DMS53 treated with DMSO at 0.1 percent for 48 hours (cell line): ENCODE data around the gene RBPMS2.
"Not testable (repeated sequence)": the region's sequence is repeated elsewhere in the genome, so short reads cannot be mapped to it uniquely, and the experiment has no call there.

ENCODE experiments used
- DNase-seq: peaks from one replicate; lab custom pipeline; 2025; ENCODE audit not compliant: unreplicated experiment; lab: John Stamatoyannopoulos, UW

RBPMS2 gene

DNA sequence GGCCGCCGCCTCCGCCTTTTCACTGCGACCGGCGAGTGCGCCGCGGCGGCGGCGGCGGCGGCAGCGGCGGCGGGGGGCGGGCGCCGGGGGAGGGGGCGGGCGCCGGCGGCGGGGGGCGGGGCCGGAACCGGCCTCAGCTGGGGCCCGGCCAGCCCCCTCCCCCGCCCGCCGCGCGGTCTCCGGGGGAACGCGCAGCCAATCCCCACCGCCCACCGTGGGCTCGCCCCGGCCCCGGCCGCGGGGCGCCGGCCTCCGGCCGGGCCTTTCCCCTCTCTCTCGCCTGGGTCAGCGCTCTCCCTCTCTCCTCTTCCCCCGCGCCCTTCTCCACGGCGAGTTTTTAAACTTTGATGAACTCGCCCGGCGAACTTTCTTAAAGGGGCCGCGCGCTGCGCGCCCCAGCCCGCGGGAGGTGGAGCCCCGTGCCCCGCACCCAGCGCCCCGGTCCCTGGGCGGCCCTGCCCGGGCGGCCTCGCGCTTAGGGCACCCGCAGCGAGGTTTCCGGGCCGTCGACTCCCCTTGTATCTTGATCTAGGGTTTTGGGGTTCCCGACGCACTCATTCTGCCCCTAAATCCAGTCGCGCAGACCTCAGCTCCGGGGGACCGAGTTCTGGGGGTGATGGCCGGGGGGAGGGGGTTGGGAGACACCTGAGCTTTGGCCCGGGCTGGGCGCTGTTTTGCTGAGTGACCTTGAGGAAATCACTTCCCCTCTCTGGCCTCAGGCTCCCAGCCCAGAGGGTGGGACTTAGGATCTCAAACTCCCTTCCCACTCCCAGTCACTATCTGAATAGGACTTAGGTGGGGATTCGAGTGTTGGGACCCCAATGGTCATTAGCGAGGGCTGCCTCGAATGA lies at the start of gene RBPMS2:
RBPMS2 (minus strand) TSS at position 39 of the 851 bp plus-strand sequence. CDS start 270 bp downstream, outside the sequence.
- no peak for DNase-seq

DNA sequence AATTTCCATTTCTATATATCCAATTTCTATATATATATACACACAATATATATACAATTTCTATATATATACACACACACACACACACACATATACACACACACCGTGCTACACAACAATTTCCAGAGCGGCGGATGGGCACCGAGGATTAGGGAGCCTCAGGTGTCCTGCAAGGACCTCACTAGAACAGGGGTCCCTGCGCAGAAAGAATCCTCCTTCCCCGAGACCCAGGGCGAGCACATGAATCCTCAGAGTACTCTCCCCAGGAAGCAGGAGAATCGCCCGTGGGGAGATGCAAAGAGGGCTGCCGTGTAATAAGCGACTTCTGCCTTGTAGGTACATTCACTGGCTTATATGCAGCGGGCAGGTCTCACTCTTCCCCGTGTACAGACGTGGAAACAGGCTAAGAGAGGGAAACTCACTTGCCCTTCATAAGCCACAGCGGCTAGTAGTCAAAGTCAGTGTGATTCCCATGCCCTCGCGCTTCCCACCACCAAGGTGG lies 49.6 kb upstream of the RBPMS2 start:
- DNase-seq: no peak

DNA sequence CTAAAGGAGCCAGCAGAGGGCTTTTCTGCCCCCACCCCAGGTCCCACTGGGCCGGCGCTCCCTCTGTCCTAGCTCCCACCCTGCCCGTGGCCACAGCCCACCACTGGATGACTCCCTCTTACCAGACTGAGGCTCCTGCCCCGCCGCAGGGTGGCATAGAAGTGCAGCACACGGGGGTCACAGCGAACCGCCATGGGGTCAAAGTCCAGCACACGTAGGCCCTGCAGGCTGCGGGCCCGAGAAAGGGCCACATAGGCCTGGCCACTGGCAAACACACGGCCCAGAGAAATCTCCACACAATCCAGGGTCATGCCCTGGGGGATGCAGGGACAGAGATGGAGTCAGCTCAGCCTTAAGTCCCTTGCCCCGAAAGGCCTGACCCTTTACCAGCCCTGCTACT lies 41.1 kb upstream of the RBPMS2 start:
- no peak for DNase-seq

DNA sequence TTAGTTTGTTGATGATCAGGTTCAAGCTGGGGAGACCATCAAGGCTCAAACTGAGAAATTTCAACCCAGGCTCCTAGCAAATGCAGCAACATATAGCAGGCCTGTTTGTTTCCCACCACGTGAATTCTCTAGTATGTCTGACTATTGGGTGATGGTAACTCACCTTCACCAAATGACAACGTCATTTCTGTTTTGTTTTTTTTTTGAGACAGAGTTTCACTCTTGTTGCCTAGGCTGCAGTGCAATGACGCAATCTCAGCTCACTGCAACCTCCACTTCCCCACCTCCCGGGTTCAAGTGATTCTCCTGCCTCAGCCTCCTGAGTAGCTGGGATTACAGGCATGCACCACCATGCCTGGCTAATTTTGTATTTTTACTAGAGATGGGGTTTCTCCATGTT lies 39.6 kb upstream of the RBPMS2 start:
- DNase-seq: not testable (repeated sequence)

DNA sequence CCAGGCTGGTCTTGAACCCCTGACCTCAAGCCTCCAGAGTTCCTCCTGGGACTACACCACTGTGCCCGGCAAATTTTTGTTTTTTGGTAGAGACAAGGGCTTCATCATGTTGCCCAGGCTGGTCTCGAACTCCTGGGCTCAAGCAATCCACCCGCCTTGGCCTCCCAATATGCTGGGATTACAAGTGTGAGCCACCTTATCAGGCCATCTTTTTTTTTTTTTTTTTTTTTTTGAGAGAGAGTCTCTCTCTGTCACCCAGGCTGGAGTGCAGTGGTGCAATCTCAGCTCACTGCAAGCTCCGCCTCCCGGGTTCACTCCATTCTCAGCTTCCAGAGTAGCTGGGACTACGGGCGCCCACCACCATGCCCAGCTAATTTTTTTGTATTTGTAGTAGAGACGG lies 38.9 kb upstream of the RBPMS2 start:
- not testable (repeated sequence) for DNase-seq

DNA sequence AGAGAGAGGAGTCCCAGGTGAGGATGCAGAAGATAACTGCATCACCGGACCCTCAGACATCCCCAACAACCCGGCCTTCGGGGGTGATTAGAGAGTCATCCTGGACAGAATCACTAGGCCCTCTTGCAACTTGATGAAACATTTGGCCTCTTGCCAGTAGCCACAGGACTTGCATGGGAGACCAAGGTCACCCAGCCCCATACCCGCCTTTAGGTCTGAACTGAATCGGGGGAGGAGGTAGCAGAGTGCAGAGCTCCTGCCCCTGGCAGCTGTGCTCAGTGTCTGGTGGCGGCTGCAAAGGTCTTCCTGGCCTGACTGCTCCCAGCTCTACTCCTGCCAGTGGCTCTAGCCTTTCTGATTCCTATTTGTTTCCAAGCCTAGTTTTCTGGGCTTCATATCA lies 37.7 kb upstream of the RBPMS2 start:
- DNase-seq: no peak

DNA sequence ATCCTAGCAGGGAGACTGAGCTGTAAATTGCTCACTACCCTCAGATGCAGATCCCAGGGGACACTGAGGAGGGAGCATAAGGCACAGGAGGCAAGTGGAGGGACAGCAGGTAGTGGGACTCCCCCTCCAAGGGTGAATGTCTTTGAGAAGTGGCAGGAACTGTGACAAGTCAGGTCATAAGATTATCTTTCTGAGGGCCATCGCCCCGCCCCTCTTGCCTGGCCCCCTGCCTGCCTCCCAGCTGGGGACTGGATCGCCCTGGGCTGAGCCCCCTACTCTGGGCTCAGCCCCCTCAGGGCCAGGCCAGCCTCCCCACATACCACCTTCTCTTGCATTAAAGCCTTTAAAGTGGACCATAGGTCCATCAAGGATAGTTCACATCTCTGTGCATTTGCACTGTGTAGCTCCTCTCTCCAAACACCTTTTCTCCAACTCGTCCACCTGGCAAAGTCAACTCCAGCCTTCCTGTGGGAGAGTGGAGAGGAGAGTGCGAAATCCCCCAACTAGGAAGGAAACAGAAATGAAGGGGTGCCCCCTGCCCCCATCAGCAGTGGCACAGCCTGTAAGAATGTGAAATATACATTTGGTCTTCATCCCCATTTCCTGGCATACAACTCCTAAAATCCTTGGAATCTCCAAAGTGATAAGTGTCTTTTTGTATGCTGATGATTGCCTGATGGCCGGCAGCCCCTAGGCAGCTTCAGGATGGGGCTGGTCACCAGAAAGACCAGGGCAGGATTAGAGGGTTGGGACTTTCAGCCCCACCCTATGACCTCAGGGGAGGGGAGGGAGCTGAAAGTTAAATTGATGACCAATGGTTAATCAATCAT lies 35.3 kb upstream of the RBPMS2 start:
- no peak for DNase-seq

DNA sequence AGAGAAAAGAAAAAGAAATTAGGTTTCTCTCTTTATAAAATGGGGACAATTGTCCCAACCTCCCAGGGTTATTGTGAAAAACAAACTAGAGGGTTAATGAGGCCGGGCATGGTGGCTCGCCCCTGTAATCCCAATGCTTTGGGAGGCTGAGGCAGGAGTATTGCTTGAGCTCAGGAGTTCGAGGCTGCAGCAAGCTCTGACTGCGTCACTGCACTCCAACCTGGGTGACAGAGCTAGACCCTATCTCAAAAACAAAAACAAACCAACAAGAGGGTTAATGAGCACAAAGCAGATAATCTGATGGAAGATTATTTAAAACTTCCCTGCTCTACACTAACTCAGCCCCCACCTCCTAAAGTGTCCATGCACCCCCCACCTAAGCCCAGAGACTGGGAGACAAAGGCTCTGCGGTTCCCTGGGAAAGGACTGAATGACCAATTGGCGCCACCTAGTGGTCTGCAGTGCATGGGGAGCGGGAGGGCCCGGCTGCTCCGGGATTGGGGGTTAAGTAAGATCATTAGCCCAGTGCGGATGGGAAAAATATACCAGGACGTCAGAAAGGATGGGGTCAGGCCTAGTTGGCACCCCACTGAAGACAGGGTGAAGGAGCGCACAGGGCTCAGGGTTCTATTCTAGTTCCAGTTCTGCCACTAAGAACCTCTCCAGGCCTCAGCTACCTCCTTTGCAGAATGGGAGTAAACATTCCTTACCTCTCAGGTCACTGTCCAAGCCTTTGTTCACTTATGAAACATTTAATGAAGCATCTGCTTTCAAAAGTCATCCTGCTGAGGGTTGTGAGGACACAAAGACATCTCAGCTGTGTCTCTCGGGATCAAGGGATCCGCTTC lies 34.5 kb upstream of the RBPMS2 start:
- peak; percentile 53 for DNase-seq

DNA sequence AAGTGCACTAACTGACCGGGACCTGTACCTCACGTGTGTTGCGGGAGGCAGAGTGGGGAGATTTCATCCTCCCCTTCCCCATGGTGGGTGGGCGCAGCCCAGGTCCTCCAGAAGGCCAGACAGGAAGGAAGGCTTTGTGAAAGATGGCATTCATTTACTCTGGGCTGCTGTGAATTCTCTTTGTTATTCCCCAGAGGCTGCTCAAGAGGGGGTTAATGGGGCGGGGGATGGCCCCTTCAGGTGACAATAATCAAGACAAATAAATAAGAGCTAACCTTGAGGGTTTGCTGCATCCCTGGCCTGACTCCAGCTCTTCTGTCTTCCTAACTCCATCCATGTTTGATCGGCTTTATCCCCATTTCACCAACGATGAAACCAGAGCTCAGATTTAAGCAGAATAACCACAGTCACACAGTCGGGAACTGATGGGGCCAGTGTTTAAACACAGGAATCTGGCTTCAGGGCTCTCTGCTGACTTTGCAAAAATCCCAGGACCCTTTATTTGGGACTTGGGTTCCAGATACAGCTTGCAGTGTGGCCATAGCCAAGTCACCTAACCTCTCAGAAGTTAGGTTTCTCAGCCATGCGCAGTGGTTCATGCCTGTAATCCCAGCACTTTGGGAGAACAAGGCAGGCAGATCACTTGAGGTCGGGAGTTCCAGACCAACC lies 33.5 kb upstream of the RBPMS2 start:
- DNase-seq: no peak

DNA sequence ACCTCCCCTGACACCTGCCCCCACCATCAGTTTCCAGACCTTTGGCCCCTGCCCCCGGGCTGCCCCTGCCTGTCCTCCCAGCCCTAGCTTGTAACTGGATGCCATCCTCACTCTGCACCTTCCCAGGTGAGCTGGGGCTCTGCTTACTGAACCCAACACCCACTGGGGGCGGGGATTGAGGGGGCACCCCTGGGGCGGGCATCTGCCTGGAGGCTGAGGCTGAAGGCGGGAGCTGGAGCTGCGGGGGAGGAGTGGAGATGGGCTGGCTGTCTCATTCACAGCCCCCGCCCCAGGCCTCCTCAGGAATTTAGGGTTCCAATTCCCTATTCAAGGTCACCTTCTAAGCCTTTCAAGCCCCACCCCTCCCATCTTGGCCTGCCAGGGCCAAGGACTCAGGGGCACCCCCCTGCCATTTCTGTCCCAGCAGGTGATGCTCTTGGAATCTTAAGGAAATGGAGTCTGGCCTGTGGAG lies 32.4 kb upstream of the RBPMS2 start:
- DNase-seq: no peak

DNA sequence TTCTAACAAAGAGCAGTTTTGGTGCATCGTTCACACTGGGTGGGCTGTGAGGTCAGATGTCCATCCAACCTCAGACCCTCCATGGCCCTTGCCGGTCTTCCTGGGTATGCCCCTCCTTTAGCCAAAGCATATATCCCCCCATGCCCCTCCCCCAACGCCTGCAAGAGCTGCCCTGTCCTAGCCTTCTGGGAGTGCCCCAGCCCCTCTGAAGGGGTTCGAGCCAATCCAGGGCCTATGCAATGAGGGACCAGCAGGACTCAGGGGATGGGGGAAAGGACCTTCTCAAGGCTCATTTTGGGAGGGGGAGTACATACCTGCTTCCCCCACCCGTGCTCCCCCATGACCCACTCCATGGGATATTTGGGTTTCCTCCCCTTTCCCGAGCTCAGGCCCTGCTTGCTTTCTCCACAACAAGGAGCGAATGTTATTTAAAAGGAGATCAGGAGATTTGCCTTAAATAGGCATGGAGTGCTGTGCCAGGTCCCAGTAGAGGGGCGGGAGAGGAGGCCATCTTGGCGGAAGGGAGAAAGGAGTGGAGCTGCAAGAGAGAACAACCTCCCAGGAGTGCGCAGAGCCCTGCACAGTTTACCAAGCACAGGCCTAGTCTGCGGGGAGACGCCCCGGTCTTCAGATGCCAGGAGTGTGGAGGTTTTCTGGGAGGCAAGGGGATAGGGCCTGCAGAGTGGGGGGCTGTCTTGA lies 31.8 kb upstream of the RBPMS2 start:
- DNase-seq: no peak

DNA sequence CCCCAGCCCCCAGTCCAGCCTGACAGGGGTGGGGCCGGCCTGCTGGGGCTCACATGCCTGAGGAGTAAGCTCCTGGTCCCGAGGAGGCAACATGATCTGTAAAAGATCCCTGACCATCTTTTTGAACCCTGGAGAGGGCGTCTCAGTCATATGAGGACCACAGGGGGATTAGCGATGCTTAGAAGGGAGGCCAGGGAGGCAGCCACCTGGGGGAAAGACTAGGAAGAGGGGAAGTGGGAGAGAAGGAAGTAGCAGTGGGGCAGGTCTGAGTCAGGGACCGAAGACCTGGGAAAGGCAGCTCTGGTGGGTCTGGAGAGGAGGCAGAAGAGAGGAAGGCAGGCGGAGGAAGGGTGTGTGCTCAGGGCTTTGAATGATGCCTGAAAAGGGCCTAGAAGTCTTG lies 31.1 kb upstream of the RBPMS2 start:
- no peak for DNase-seq

DNA sequence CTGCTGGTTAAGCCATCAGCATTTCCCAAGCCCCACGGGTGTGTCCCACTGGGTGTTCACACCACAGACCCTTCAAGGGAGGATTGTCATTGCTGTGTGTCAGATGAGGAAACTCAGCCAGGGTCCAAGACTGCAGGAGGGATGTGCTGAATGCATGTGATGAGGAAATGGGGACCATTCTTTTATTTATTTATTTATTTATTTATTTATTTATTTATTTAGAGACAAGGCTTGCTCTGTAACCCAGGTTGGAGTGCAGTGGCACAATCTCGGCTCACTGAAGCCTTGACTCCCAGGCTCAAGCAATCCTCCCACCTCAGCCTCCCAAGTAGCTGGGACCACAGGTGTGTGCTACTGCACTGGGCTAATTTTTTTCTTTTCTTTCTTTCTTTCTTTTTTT lies 29.2 kb upstream of the RBPMS2 start:
- no peak for DNase-seq

DNA sequence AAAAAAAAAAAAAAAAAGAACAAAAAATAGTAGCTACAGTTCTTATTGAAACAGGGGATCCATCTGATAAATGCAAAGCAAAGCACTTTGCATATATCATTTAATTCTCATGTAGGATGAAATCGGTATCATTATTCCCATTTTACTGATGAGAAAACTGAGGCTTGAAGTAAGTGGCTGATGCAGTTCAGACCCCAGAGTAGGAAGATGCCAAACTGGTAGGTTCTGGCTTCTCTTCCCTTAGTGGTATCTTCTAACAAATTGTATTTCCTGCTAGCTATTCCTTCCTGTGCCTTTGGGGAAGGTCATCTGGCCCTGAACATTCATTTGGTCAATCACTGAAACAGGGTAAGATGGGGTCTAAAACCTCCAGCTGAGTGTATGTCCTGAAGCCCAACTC lies 28.1 kb upstream of the RBPMS2 start:
- no peak for DNase-seq

DNA sequence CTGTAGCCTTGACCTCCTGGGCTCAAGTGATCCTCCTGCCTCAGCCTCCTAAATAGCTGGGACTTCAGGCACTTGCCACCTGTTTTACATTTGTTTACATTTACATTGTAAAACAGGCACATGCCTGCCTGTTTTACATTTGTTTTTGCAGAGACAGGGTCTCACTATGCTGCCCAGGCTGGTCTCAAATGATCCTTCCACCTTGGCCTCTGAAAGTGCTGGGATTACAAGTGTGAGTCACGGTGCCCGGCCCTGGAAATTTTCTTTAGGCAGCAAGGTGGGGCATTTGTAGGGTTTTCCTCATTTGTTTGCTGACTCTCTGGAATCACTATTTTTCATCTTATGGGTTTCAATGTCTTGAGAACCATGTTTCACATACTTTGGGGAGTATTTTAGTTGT lies 25.1 kb upstream of the RBPMS2 start:
- no peak for DNase-seq

DNA sequence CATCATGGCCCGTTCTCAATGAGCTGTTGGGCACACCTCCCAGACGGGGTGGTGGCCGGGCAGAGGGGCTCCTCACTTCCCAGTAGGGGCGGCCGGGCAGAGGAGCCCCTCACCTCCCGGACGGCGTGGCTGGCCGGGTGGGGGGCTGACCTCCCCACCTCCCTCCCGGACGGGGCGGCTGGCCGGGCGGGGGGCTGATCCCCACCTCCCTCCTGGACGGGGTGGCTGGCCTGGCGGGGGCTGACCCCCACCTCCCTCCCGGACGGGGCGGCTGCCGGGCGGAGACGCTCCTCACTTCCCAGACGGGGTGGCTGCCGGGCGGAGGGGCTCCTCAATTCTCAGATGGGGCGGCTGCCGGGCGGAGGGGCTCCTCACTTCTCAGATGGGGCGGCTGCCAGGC lies 23.5 kb upstream of the RBPMS2 start:
- not testable (repeated sequence) for DNase-seq

DNA sequence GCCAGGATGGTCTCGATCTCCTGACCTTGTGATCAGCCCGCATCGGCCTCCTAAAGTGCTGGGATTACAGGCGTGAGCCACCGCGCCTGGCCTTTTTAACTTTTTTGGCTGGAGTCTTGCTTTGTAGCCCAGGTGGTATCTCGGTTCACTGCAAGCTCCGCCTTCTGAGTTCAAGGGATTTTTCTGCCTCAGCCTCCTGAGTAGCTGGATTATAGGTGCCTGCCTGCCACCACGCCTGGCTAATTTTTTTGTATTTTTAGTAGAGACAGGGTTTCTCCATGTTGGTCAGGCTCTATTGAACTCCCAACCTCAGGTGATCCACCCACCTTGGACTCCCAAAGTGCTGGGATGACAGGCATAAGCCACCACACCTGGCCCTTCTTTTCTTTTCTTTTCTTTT lies 20.5 kb upstream of the RBPMS2 start:
- DNase-seq: not testable (repeated sequence)

DNA sequence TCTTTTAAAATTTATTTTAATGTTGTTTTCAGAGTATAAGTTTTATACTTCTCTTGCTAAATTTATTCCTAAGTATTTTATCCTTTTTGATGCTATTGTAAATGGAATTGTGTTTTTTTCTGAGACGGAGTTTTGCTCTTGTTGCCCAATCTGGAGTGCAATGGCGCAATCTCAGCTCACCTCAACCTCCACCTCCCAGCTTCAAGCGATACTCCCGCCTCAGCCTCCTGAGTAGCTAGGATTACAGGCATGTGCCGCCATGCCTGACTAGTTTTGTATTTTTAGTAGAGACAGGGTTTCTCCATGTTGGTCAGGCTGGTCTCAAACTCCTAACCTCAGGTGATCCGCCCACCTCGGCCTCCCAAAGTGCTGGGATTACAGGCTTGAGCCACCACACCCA lies 19.9 kb upstream of the RBPMS2 start:
- DNase-seq: not testable (repeated sequence)

DNA sequence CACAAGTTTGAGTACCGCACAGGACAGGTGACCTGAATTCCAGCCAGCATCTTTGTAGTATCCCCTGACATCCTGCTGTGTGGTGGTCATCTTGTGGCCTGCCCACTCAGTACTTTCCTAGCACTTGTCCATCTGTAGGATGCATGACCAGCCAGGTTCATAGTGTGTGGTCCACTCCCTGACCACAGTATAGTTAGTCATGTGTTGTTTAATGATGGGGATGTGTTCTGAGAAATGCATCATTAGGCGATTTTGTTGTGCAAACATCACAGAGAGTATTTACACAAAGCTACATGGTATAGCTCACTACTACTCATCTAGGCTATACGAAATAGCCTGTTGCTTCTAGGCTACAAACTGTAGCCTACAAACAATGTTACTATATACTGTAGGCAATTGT lies 16.9 kb upstream of the RBPMS2 start:
- no peak for DNase-seq

DNA sequence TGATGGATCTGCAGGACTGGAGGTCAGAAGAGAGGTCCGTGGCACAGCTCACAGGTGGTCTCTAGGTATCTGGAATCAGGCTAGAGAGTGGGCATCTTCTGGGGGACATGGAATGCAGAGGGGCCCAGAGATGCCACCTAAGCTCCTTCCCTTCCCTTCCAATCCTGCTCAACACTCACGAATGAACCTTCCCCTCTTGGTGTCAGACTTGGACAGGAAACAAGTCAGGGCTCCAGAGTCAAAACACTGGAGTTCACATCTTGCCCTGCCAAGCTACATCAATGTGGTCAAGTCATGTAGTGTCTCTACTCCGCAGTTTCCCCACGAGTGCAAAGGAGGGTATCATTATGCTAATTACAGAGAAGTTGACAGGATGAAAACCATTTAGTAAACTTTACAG lies 16.0 kb upstream of the RBPMS2 start:
- no peak for DNase-seq
